Inferior parietal cortex (tissue), 1 donor: Measurements from ENCODE around the gene WAS.

Experiments used
- DNase-seq: peaks from one replicate; pipeline ENCODE4 v3.0.0-alpha.2; 2016; ENCODE audit errors: extremely low spot score

The WAS gene

DNA sequence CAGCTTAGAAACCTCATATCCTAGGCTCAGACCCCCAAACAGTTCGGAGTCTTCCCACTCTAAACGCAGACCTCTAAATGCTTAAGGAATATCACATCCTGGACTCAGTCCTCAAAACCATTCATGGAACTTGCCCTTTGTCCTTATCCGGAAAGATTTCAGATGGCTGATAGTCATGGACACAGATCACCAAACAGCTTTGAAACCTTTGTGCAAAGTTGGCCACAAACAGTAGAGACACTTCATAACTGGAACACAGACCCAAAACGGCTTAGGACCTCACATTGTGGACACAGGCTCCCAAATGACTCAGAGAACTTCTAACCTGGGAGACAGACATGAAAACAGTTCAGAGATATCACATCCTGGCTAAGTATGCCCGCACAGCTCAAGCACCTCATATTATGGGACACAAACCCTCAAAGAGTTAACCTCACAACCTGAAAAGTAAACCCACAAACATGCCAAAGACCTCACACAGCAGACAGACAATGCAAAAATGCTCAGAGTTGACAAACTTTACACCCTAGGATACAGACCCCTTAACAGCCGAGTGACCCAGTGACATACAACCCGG lies 28.4 kb downstream of the WAS start:
- no peak for DNase-seq

DNA sequence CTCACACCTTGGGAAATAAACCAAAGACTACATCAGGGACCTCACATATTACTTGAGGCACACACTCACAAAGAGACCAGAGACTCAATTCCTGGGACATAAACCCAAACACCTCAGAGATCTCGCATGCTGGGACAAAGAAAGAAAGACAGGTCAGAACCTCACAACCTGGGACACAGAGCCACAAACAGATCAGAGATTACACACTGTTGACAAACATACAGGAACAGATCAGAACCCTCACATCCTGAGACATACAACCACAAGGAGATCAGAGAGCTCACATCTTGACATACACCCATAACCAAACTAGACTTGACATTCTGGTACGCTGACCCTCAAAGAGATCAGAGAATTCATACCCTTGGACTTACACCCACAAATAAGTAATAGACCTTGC lies 30.2 kb downstream of the WAS start:
- DNase-seq: no peak

DNA sequence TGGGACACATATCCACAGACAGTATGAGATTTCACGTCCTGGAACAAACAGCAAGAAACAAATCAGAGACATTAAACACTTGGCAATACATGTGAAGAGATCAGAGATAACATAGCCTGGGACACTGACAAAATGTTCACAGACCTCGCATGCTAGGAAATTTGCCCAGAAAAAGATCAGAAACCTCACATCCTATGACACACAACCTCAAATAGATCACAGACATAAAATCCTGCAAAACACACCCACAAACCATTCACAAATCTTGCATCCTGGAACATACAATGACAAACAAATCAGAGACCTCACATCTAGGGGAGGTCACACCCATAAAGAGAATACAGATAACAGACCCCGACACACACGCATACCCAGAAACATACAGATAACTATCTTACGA lies 31.0 kb downstream of the WAS start:
- DNase-seq: no peak

DNA sequence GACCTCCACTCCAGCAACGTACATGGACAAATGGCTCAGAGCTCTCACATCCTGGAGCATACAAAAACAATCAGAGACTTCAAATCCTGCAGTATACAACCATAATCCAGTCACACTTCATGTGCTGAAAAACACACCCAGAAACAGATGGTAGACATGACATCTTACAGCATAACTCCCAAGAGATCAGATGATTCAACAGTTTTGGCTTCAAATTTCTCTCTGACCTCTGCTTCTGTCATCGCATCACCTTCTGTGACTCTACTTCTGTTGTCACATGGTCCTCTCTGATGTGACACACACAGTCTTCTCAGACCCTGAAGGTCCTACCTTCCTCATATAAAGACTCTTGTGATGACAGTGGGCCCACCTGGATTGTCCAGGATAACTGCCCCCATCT lies 31.5 kb downstream of the WAS start:
- DNase-seq: no peak

DNA sequence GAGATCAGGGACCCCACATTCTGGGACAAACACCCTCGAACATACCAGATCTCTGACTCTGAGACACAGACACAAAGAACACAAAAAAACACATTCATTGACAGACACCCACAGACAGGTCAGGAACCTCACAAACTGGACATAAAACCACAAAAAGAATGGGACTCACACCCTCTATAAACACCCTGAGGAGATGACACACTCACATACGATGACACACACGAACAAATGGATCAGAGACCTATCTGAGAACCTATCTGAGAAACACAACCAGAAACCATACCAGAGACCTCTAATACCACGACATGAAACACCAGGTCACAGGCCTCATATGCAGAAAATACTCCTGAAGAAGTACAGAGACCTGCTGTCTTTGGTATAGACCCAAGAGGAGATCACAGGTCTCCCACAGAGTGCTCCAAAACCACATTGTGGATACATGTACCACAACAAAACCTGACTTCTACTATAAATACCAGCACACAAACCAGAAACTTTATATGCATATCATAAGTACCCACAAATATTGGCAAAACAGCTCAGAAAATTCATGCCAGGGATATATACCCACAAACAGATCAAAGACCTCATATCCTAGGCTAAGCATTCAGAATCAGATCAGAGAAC lies 32.4 kb downstream of the WAS start:
- no peak for DNase-seq

DNA sequence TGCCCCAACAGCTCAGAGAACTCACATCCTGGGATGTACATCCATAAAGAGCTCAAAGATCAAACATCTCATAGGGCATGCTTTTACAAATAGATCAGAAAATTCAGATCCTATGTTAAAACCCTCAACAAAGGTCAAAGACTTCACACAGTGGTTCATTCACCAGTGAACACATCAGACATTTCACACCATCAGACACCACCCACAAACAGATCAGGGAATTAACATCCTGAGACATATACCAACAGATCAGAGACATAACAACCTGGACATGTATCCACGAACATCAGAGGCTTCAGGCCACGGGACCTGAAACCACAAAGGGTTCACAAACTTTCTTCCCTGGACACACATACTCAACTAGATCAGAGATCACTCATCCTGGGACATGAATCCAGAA lies 36.4 kb downstream of the WAS start:
- DNase-seq: no peak

DNA sequence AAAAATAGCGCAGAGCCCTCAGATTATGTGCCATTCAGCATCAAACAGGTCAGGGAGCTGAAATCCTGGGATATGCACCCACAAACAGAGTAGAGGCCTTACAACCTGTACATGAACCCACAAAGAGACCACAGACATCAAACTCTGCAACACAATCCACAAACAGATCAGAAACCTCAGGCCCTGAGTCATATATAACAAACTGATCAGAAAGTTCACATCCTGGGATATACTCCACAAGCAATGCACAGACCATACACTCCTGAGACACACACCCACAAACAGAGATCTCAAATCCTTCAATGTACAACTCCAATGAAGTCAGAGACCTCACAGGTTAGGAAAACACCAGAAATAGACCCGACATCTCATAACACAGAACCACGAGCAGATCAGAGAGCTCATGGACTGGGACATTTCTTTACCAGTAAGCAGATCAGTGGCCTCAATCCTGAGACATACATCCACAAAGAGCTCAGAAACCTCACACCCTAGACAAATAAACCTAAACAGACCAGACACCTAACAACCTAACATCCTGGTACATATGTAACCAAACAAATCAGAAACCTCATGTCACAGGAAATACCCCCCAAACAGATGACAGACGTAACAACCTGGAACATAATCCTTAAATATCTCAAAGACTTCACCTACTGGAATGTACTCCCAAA lies 37.1 kb downstream of the WAS start:
- no peak for DNase-seq

DNA sequence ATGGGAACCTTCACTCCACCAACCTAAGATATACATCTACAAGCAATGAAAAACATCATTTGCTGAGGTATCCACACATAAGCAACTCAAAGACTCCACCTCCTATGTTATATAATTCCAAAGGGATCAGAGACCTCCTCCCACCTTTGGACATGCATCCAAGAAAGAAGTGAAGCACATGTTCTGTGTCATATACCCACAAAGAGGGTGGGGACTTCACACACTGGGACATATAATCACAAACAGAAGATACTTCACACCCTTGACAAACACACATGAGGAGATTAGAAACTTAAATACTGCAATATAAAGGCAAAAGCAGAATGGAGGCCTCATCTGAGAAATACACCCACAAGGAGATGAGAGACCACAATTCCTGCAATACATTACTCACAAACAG lies 38.3 kb downstream of the WAS start:
- no peak for DNase-seq

DNA sequence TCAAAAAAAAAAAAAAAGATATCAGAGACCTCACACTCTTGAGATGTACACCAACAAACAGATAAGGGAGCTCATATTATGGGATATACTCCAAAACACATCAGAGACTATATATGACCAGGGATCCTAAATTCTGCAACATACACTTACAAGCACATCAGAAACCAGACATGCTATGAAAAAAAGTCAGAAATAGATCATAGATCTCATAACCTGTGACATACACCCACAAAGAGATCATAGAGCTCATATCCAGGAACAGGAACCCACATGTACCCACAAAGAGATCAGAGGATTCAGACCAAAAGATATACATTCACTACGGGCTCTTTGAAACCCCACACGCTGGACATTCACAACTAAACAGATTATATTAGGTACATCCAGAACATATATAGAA lies 43.0 kb downstream of the WAS start:
- DNase-seq: no peak

DNA sequence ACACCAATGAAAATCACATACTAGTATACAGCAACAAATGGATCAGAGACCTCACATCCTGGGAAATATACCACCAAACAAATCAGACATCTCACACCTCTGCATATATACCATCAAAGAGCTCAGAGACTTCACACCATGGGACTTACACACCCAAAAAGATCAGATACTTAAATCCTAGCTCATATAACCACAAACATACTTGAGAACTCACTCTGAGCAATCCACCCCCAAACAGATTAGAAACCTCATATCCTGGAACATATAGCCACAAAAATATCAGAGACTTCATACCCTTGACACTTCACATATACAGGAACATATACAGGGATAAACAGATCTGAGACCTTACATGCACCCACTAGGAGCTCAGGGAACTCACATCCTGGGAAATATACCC lies 45.1 kb downstream of the WAS start:
- DNase-seq: no peak

DNA sequence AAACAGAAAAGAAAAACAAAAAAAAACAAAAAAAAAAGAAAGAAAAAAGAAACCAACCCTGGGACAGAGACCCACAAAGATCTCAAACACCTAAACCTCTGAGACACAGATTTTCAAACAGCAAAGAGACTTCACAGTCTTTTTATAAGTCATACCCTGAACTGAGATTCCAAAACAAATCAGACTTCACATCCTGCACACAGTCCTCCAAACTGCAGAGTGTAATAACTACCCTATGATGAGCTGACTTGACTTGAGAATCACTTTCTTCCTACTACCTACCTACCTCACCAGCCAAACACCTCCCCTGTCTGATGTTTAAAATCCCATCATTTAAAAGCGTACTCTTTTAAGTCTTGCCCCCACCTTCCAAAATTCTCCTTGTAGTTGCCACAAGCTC lies 52.7 kb downstream of the WAS start:
- DNase-seq: no peak

DNA sequence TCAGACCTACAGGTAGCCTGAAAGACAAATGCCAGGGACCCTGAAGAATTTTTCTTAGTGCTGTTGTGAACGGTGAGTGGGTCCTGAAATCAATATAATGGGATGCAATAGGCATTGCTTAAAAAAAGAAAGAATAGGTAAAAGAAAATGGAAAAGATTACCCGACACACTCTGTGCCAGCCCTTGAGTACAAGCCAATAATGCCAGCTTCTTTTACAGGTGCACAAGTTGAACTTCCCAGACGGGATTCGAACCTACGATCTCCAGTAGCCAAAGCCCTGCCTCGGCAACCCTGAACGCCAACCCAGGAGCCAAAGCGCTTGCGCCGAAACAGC lies 53.2 kb downstream of the WAS start:
- DNase-seq: no peak

DNA sequence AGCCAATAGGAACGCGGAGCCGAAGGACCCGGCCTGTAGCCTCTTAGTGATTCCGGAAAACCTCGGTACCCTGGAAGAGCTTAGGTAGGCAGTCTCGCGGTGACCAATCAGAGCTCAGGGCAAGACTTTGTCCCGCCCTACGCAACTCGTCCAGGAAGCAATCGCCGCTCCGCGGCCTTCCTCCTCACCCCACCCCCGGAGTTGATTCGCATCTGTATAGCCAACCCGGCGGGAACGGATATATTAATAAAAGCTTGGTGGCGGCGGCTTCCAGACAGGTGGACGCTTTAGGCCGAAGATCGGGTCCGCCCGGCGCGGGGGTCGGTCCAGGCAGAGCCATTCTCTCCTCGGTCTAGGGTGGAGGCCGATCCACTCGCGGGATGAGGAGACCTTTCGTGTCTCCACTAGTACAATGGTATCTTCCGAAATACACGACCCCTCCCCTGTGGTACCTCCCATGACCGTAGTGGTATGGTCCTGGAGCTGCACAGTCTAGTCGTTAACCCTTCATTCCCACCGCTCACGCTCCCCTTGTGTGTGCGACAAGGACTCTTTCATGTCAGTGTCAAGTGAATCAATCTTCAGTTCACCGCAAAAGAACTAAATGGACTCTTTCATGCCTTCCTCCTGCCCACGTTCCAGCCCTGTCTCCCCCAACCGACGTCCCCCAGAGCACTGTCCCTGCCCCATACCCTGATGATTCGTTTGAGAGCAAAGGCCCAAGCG lies 53.8 kb downstream of the WAS start:
- peak; percentile 93 for DNase-seq

DNA sequence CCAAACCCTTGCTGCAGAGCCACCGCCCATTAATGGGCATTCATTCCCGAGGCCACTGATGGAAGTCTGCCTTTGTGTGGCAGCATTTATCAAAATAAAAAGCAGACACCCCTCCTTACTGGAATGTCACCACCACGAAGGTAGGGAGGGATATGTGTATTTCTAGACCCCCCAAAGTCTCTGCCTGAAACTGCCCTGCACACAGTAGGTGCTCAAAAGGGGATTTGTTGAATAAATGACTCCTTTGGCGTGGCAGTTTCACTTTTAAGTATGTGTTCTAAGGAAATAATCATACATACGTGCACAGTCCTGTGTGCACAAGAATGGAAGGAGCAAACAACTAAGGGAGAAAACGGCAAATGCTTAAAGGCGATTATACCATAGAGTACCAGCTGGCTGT lies 54.3 kb downstream of the WAS start:
- DNase-seq: peak; percentile 2
